Sigmoid colon (tissue), 4 donors: Measurements from ENCODE around the gene HMG20A.

Source experiments
- CTCF ChIP-seq, 4 experiments: fragments of 450-650 bp in 3 of 4; fragments of 200-600 bp in 1 of 4; IDR thresholded peaks; one replicate each; pipeline ENCODE4 v1.5.1; 2016 to 2019; ENCODE audit warnings: antibody characterized with exemption in 4 of 4, mild to moderate bottlenecking in 3 of 4, moderate library complexity in 2 of 4
- POLR2AphosphoS5 ChIP-seq, 4 donors: sonication (generic); formaldehyde crosslinking; IDR thresholded peaks; one replicate each; pipeline ENCODE4 v1.6.1; 2017; ENCODE audit warnings: antibody characterized with exemption in 4 of 4

GRCh38 chr15:77446840-77447390 is 26.2 kb downstream of the HMG20A start:
- TF ChIP-seq CTCF (IDR thresholded peaks at IDR 0.05) (no peak), POLR2AphosphoS5 (IDR thresholded peaks at IDR 0.05) (no peak)
